K562 (cell line): ENCODE data around the gene DYNLL1. TPM values are rescaled to one million over a fixed set of nuclear protein-coding genes. Genes with fewer than 3 reads are reported as not detected.

Experiments used
- ATAC-seq: fragments of 200-7000 bp; cut with Tn5 transposase; 3 replicates; pipeline ENCODE4 v1.9.1; 2020; ENCODE audit warnings: moderate library complexity
- BruUV-seq: library from RNA; stranded (reverse); fragments of 400-500 nt; replicated peaks from 2 replicates; lab custom pipeline; 2021; lab: Mats Ljungman, UMichigan
- CTCF ChIA-PET: fragments of 300-600 bp; formaldehyde crosslinking; extraction: SDS; loops from one replicate; lab custom pipeline; 2021; ENCODE audit warnings: low intra/inter-chr PET ratio; lab: Yijun Ruan, JAX
- POLR2A ChIA-PET: fragments of 300-600, 350-650 bp; sonication (Branson Sonifier 250); formaldehyde crosslinking; extraction: SDS; loops from one replicate; lab custom pipeline; 2021; ENCODE audit warnings: antibody characterized with exemption, inconsistent platforms; lab: Yijun Ruan, JAX
- DNase-seq, 4 experiments: peaks; one replicate each; pipeline versions ENCODE4 v3.0.0 to v3.0.0-alpha.2; 2011 to 2018; ENCODE audit warnings: low spot score in 3 of 4, mixed read lengths in 3 of 4; ENCODE audit errors: extremely low read depth in 1 of 4
- FAIRE-seq: peaks from 2 replicates; lab custom pipeline; 2011; peaks lifted over from hg19 to GRCh38; lab: Jason Lieb, UNC
- H2AFZ ChIP-seq: 2 replicates; pipeline ENCODE4 v1.6.0; 2011; ENCODE audit warnings: low read depth, low read length, control low read depth, inconsistent platforms
- H3K27ac ChIP-seq: fragments of 200-600 bp; 3 replicates; pipeline ENCODE4 v1.8.0; 2011; ENCODE audit warnings: low read depth, mild to moderate bottlenecking, control low read depth, inconsistent platforms, low read length, moderate library complexity, mixed read lengths; ENCODE audit errors: extremely low read depth
- H3K27me3 ChIP-seq, 2 experiments: fragments of 300-600 bp in 1 of 2; 2 replicates in 1 of 2; 3 replicates in 1 of 2; pipeline versions ENCODE4 v1.6.0 to v1.8.0; 2011; ENCODE audit warnings: inconsistent platforms in 2 of 2, low read length in 2 of 2, mild to moderate bottlenecking in 1 of 2, mixed read lengths in 1 of 2, moderate library complexity in 1 of 2; ENCODE audit not compliant: control insufficient read depth in 2 of 2, insufficient read depth in 2 of 2
- H3K36me3 ChIP-seq: fragments of 300-600 bp; 3 replicates; pipeline ENCODE4 v1.8.0; 2011; ENCODE audit warnings: mild to moderate bottlenecking, low read length, inconsistent platforms; ENCODE audit not compliant: control insufficient read depth, insufficient read depth
- H3K4me1 ChIP-seq, 2 experiments: fragments of 200-600 bp in 1 of 2; replicated peaks in 1 of 2; 2 replicates in 1 of 2; 3 replicates in 1 of 2; pipeline versions ENCODE4 v1.5.1 to v1.8.0; 2011; ENCODE audit warnings: inconsistent platforms in 2 of 2, low read length in 2 of 2, mild to moderate bottlenecking in 1 of 2, mixed read lengths in 1 of 2, moderate library complexity in 1 of 2; ENCODE audit not compliant: control insufficient read depth in 2 of 2, insufficient read depth in 2 of 2
- H3K4me2 ChIP-seq: 2 replicates; pipeline ENCODE4 v1.6.1; 2011; ENCODE audit warnings: low read length, control low read depth, inconsistent platforms, mixed read lengths; ENCODE audit not compliant: insufficient read depth
- H3K4me3 ChIP-seq: fragments of 200-600 bp; sonication (generic), shearing (Covaris generic); 2 replicates; pipeline ENCODE4 v1.5.1; 2016; ENCODE audit warnings: control low read depth, inconsistent platforms
- H3K79me2 ChIP-seq: fragments of 200-600 bp; 3 replicates; pipeline ENCODE4 v1.8.0; 2011; ENCODE audit warnings: low read length, inconsistent platforms; ENCODE audit not compliant: control insufficient read depth, insufficient read depth
- H3K9ac ChIP-seq, 2 experiments: 2 replicates each; pipeline versions ENCODE4 v1.6.0 to v1.6.1; 2011; ENCODE audit warnings: low read depth in 2 of 2, low read length in 2 of 2, control low read depth in 1 of 2, inconsistent platforms in 1 of 2, mild to moderate bottlenecking in 1 of 2, mixed read lengths in 1 of 2; ENCODE audit not compliant: insufficient read depth in 1 of 2
- H3K9me1 ChIP-seq: one replicate; pipeline ENCODE4 v1.6.0; 2011; ENCODE audit warnings: inconsistent platforms, mild to moderate bottlenecking, low read length, moderate library complexity; ENCODE audit not compliant: control insufficient read depth, insufficient read depth
- H3K9me3 ChIP-seq: replicated peaks from 2 replicates; pipeline ENCODE4 v1.5.1; 2011; ENCODE audit warnings: low read depth, low read length, inconsistent platforms; ENCODE audit not compliant: control insufficient read depth, insufficient read depth
- H4K20me1 ChIP-seq: replicated peaks from 2 replicates; pipeline ENCODE4 v1.6.1; 2011; ENCODE audit warnings: low read length, inconsistent platforms, mixed read lengths; ENCODE audit not compliant: control insufficient read depth, insufficient read depth
- CEBPB ChIP-seq: fragments of 450-650 bp; IDR thresholded peaks from 2 replicates; pipeline ENCODE4 v1.6.1; 2016; ENCODE audit warnings: missing genetic modification characterization, missing compliant biosample characterization
- CREBBP ChIP-seq: IDR thresholded peaks from one replicate; pipeline ENCODE4 v1.6.1; 2012; ENCODE audit warnings: low read depth, mild to moderate bottlenecking, control low read depth, inconsistent platforms, low read length
- CTCF ChIP-seq, 3 experiments: IDR thresholded peaks in 2 of 3; conservative IDR thresholded peaks in 1 of 3; 2 replicates each; pipeline ENCODE4 v1.5.1; 2011 to 2012; ENCODE audit warnings: low read length in 3 of 3, mild to moderate bottlenecking in 3 of 3, control low read depth in 2 of 3, improper control_type of control experiment in 1 of 3, inconsistent platforms in 1 of 3, low read depth in 1 of 3, mixed read lengths in 1 of 3, moderate library complexity in 1 of 3; ENCODE audit not compliant: insufficient read depth in 2 of 3
- ESRRA ChIP-seq: fragments of 450-650 bp; IDR thresholded peaks from 2 replicates; pipeline ENCODE4 v1.6.1; 2014; ENCODE audit warnings: low read depth, mild to moderate bottlenecking, moderate library complexity, borderline replicate concordance
- HNRNPH1 ChIP-seq: fragments of 200-400 bp; formaldehyde crosslinking; optimal IDR thresholded peaks from 2 replicates; pipeline ENCODE3; 2017; ENCODE audit warnings: low read depth, mild to moderate bottlenecking, low read length, moderate library complexity
- JUNB ChIP-seq: fragments of 450-650 bp; formaldehyde crosslinking; conservative IDR thresholded peaks from 2 replicates; pipeline ENCODE4 v1.4.0; 2020; ENCODE audit warnings: mild to moderate bottlenecking
- KAT7 ChIP-seq: sonication (generic); formaldehyde crosslinking; IDR thresholded peaks from 2 replicates; pipeline ENCODE4 v1.8.0; 2022; ENCODE audit warnings: missing genetic modification reagents, mild to moderate bottlenecking, borderline replicate concordance
- MAFG ChIP-seq: fragments of 450-650 bp; conservative IDR thresholded peaks from 2 replicates; pipeline ENCODE4 v1.6.1; 2016; ENCODE audit warnings: missing genetic modification characterization, missing compliant biosample characterization
- MBD2 ChIP-seq: sonication (generic); IDR thresholded peaks from 2 replicates; pipeline ENCODE4 v1.6.1; 2016; ENCODE audit warnings: low read depth, borderline replicate concordance
- MIER1 ChIP-seq: fragments of 450-650 bp; IDR thresholded peaks from 2 replicates; pipeline ENCODE4 v1.6.1; 2016; ENCODE audit warnings: antibody characterized with exemption, mild to moderate bottlenecking, low read depth
- NR3C1 ChIP-seq: sonication (generic); formaldehyde crosslinking; IDR thresholded peaks from 2 replicates; pipeline ENCODE4 v1.8.1; 2022; ENCODE audit warnings: missing genetic modification reagents
- POLR2H ChIP-seq: IDR thresholded peaks from 2 replicates; pipeline ENCODE4 v1.6.1; 2016; ENCODE audit warnings: missing genetic modification characterization, low read depth, mild to moderate bottlenecking, control low read depth, missing compliant biosample characterization, moderate library complexity
- RBM39 ChIP-seq: fragments of 200-400 bp; formaldehyde crosslinking; optimal IDR thresholded peaks from 2 replicates; pipeline ENCODE3; 2018; ENCODE audit warnings: low read depth, low read length
- TAF7 ChIP-seq: fragments of 450-650 bp; IDR thresholded peaks from 2 replicates; pipeline ENCODE4 v1.6.1; 2016; ENCODE audit warnings: missing genetic modification characterization, missing compliant biosample characterization
- TGIF2 ChIP-seq: sonication (generic); formaldehyde crosslinking; IDR thresholded peaks from 2 replicates; pipeline ENCODE4 v1.8.1; 2022; ENCODE audit warnings: mild to moderate bottlenecking, missing genetic modification reagents, moderate library complexity
- ZC3H8 ChIP-seq: fragments of 450-650 bp; IDR thresholded peaks from 2 replicates; pipeline ENCODE4 v1.6.1; 2017
- ZNF165 ChIP-seq: fragments of 250-450 bp; sonication (Bioruptor Pico); IDR thresholded peaks from 2 replicates; pipeline ENCODE4 v1.4.0; 2020; ENCODE audit warnings: borderline replicate concordance
- ZNF184 ChIP-seq: sonication (generic); formaldehyde crosslinking; IDR thresholded peaks from 2 replicates; pipeline ENCODE4 v1.5.0; 2020; ENCODE audit warnings: missing genetic modification reagents
- ZNF239 ChIP-seq: fragments of 250-450 bp; sonication (Bioruptor Pico); IDR thresholded peaks from 2 replicates; pipeline ENCODE4 v1.4.0; 2020; ENCODE audit warnings: mild to moderate bottlenecking
- ZNF316 ChIP-seq: fragments of 450-650 bp; IDR thresholded peaks from 2 replicates; pipeline ENCODE4 v1.6.1; 2016
- WGBS: fragments of 100-300 bp; shearing (Covaris generic); methylation state at CpG from one replicate; pipeline ENCODE4 v1.1.6; 2016; ENCODE audit warnings: low coverage, mixed read lengths; ENCODE audit not compliant: insufficient coverage; ENCODE audit errors: missing lambda C conversion rate; 5-methylcytosine and 5-hydroxymethylcytosine counted together
- in situ Hi-C: fragments of 300-500 bp; cut with MboI; formaldehyde crosslinking; loops from 4 replicates; pipeline ENCODE4 v1.15.0; 2018; ENCODE audit warnings: inconsistent platforms, mixed read lengths
- intact Hi-C: fragments of 100-400 bp; cut with micrococcal nuclease; formaldehyde crosslinking; loops from 2 replicates; pipeline ENCODE4 v1.14.2; 2022
- polyA plus RNA-seq, 8 experiments: library from polyadenylated mRNA; depleted of rRNA in 4 of 8; stranded (reverse) in 5 of 8; unstranded in 3 of 8; fragments of >200 nt; fragmentation: Nextera tagmentation in 2 of 8; fragmentation: Illumina TruSeq in 1 of 8; extraction: Ambion mirVana in 2 of 8; extraction: Trizol in 1 of 8; gene quantifications; 2 replicates each; pipeline versions ENCODE4 v1.2.1 to v1.2.3, GENCODE V29; 2011 to 2014; ENCODE audit warnings: inconsistent platforms in 1 of 8, missing spikeins in 1 of 8
- total RNA-seq, 7 experiments: library from RNA; depleted of rRNA in 6 of 7; stranded (reverse); fragments of >200 nt in 6 of 7; fragmentation: Illumina TruSeq in 2 of 7; extraction: Trizol in 2 of 7; gene quantifications; 2 replicates each; pipeline versions ENCODE4 v1.2.1 to v1.2.3, GENCODE V29; 2011 to 2021; ENCODE audit warnings: low replicate concordance in 1 of 7
- TF ChIP-seq, protein P1 (sequence below): sonication (generic); formaldehyde crosslinking; IDR thresholded peaks from 2 replicates; pipeline ENCODE4 v1.8.1; 2023; ENCODE audit warnings: mild to moderate bottlenecking, missing genetic modification reagents

DYNLL1 gene
- total and polyA plus RNA-seq, 9 of the 15 experiments (the other 6 are each of a cell fraction or from before 2014, with no cell fraction given), result 303 to 1,112 (median 468) TPM

DNA sequence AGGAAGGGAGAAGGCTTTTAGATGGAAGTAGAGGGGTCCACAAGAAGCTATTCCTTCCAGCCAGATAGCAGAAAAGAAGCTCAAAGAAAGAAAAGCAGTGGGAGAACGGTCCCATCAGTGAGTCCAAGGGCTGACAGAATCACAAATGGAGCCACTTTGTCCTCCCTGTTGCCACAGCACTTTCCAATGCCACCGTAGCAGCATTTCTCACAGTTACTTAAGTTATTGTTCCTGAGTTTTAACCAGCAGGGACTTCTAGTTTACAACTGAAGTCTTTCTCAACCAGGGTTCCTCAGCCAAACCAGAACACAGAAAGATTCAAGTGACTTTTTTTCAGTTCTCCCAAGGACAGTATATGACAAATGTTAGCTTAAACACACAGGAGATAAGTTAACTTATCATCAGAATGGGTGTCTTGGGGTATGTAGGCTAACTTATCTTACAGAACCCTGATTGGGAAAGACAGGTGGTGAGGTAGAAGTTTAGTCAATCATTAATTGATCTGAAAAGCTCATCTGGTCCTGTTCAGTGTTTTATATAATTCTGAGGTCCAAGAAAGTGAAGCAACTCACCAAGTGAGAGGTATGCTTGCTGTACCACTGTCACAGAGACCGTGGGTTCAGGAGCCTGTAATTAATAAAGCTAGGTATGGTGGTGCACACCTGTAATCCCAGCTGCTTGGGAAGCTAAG lies 42.7 kb upstream of the DYNLL1 start (continued):
- TF ChIP-seq TAF7 (tag), result no peak
- no peak for TF ChIP-seq MBD2
- TF ChIP-seq POLR2H (tag), result no peak
- no peak for TF ChIP-seq ZC3H8
- TF ChIP-seq ZNF184 (CRISPR knock-in tag), result no peak

- intact Hi-C loops (no loop called here), in situ Hi-C loops (no loop called here)
- Histone ChIP-seq H3K9ac (no peak overlapping the region), H3K4me3 (no peak overlapping the region), H3K4me2 (no peak overlapping the region), H3K9me3 (no peaks in the 10 kb centered on the region), H3K36me3 (peaks cover 83% of the 10 kb centered on the region), H4K20me1 (0 out of 2 replicates have a peak, but pooled peaks cover 14% of the 10 kb centered on the region), H3K27me3 (no peaks in the 10 kb centered on the region), H3K79me2 (peaks cover 16% of the 10 kb centered on the region), H3K9me1 (no peaks in the 10 kb centered on the region), H3K4me1 (no peaks in the 10 kb centered on the region; a peak in 1 of 5 replicates), H2AFZ (no peak overlapping the region), H3K27ac (no peak overlapping the region)
- ATAC-seq (peak; percentile 86), DNase-seq (peak; percentile 43 to 48 (median 46)), FAIRE-seq (peak; percentile 71)
- BruUV-seq, result no TSS peak
- ChIA-PET POLR2A (interaction anchor here (0.6 to 8.1 kb wide), 3 partner anchors 8 to 320 kb away, joined by 3 to 38 read pairs (median 18); partner anchors contain the start of genes GATC and TRIAP1), CTCF (interaction anchor here (0.6 kb wide), 1 partner anchor 233 kb away, joined by 3 read pairs; the partner anchor contains the start of gene MLEC)
- 57% methylated on average over 4 of the region's 4 CpGs for WGBS
- TF ChIP-seq CREBBP (no peak), CTCF (IDR thresholded peaks at IDR 0.05 in 2 of 3, conservative IDR thresholded peaks at IDR 0.05 in 1 of 3; ENCODE audit: insufficient read depth in 2 of 3, low read depth in 1 of 3, low read length in 3 of 3) (peak; percentile 63 to 70 (median 69)), NR3C1 (no peak), RBM39 (no peak), HNRNPH1 (no peak), JUNB (CRISPR knock-in tag) (no peak), ZNF165 (CRISPR knock-in tag) (no peak), CEBPB (no peak), ZNF239 (CRISPR knock-in tag) (no peak), MAFG (tag) (peak; percentile 86), MBD2 (no peak), MIER1 (no peak), KAT7 (CRISPR knock-in tag) (no peak), ESRRA (no peak), TGIF2 (CRISPR knock-in tag) (no peak), ZNF316 (peak; percentile 92)
- TF ChIP-seq, protein P1, sequence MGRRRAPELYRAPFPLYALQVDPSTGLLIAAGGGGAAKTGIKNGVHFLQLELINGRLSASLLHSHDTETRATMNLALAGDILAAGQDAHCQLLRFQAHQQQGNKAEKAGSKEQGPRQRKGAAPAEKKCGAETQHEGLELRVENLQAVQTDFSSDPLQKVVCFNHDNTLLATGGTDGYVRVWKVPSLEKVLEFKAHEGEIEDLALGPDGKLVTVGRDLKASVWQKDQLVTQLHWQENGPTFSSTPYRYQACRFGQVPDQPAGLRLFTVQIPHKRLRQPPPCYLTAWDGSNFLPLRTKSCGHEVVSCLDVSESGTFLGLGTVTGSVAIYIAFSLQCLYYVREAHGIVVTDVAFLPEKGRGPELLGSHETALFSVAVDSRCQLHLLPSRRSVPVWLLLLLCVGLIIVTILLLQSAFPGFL (CRISPR knock-in tag), result no peak
These were observed 41.9 kb upstream of the DYNLL1 start for GRCh38 chr12:120453977-120454376.
